Smooth muscle cell (in vitro differentiated cells): Measurements from ENCODE around the gene PRDM15. TPM values are rescaled to one million over a fixed set of nuclear protein-coding genes. Genes with fewer than 3 reads are reported as not detected.

Source experiments
- DNase-seq: peaks from one replicate; lab custom pipeline; 2025; ENCODE audit not compliant: unreplicated experiment; lab: John Stamatoyannopoulos, UW
- H2AFZ ChIP-seq: fragments of 200-600 bp; sonication (generic); 2 replicates; pipeline ENCODE4 v1.6.0; 2016; ENCODE audit warnings: antibody characterized with exemption, low read depth, mild to moderate bottlenecking
- H3F3A ChIP-seq: fragments of 200-600 bp; sonication (generic); 2 replicates; pipeline ENCODE4 v1.6.0; 2017; ENCODE audit warnings: antibody characterized with exemption, low read depth
- H3K27ac ChIP-seq: fragments of 200-600 bp; sonication (generic); 2 replicates; pipeline ENCODE4 v1.5.1; 2016; ENCODE audit warnings: low read depth, mild to moderate bottlenecking
- H3K27me3 ChIP-seq: fragments of 200-600 bp; sonication (generic); 2 replicates; pipeline ENCODE4 v1.6.1; 2016; ENCODE audit warnings: low read depth, mild to moderate bottlenecking
- H3K36me3 ChIP-seq: fragments of 200-600 bp; sonication (generic); 2 replicates; pipeline ENCODE4 v1.5.1; 2016; ENCODE audit warnings: low read depth
- H3K4me1 ChIP-seq: fragments of 200-600 bp; sonication (generic); 2 replicates; pipeline ENCODE4 v1.5.1; 2016; ENCODE audit warnings: low read depth
- H3K4me2 ChIP-seq: fragments of 200-600 bp; sonication (generic); 2 replicates; pipeline ENCODE4 v1.6.0; 2016; ENCODE audit warnings: mild to moderate bottlenecking
- H3K4me3 ChIP-seq: fragments of 200-600 bp; sonication (generic); 2 replicates; pipeline ENCODE4 v1.5.1; 2016; ENCODE audit warnings: mild to moderate bottlenecking
- H3K79me2 ChIP-seq: fragments of 200-600 bp; sonication (generic); 2 replicates; pipeline ENCODE4 v1.6.0; 2016; ENCODE audit warnings: low read depth, mild to moderate bottlenecking
- H3K9ac ChIP-seq: fragments of 200-600 bp; sonication (generic); 2 replicates; pipeline ENCODE4 v1.6.0; 2016; ENCODE audit warnings: low read depth
- H3K9me3 ChIP-seq: fragments of 200-600 bp; sonication (generic); replicated peaks from 2 replicates; pipeline ENCODE4 v1.5.1; 2016; ENCODE audit warnings: low read depth
- H4K20me1 ChIP-seq: fragments of 200-600 bp; sonication (generic); 2 replicates; pipeline ENCODE4 v1.6.0; 2016; ENCODE audit warnings: low read depth
- WGBS: methylation state at CpG from one replicate; pipeline ENCODE4 v1.1.7; 2016; ENCODE audit warnings: low lambda C conversion rate; 5-methylcytosine and 5-hydroxymethylcytosine counted together
- polyA plus RNA-seq: library from polyadenylated mRNA; unstranded; fragments of >200 nt; fragmentation: Nextera tagmentation; extraction: Ambion mirVana; gene quantifications from 2 replicates; pipeline ENCODE4 v1.2.1, GENCODE V29; 2016
- total RNA-seq: library from RNA; depleted of rRNA; stranded (reverse); fragments of >200 nt; gene quantifications from 2 replicates; pipeline ENCODE4 v1.2.3, GENCODE V29; 2014
- TF ChIP-seq, protein P1 (sequence below): fragments of 200-600 bp; sonication (generic); IDR thresholded peaks from 2 replicates; pipeline ENCODE4 v1.5.1; 2017; ENCODE audit warnings: borderline replicate concordance, mild to moderate bottlenecking, antibody characterized with exemption; ENCODE audit not compliant: insufficient read depth, poor library complexity, severe bottlenecking

Gene PRDM15
- total and polyA plus RNA-seq, 2 experiments from 2014 or later: 2.0 to 6.8 TPM

DNA sequence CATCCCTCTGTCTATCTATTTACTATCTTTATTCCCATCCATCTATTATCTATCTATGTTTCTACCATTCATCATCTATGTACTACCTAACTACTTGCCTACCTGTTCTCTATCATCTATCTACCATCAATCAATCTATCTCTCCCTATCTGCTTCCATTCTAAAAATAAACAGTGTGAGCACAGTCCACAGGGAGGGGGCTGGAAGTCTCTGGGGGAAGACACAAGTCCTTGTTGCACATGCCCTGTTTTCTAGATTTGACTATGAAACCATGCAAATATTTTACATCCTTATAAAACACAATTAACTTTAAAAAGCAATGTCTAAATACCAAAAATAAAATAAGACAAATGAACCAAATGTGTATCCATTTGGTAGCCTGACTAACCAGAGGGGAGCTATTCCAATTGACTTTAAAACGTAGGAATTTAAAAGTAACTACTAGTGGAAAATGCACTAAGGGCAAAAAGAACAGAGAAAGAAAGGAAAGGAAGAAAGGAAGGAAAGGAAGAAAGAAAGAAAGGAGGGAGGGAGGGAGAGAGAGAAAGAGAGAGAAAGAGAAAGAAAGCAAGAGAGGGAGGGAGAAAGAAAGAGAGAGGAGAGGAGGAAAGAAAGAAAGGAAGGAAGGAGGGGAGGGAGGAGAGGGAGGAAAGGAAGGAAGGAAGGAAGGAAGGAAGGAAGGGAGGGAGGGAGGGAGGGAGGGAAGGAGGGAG is 98.7 kb downstream of the PRDM15 start:
- TF ChIP-seq, protein P1, sequence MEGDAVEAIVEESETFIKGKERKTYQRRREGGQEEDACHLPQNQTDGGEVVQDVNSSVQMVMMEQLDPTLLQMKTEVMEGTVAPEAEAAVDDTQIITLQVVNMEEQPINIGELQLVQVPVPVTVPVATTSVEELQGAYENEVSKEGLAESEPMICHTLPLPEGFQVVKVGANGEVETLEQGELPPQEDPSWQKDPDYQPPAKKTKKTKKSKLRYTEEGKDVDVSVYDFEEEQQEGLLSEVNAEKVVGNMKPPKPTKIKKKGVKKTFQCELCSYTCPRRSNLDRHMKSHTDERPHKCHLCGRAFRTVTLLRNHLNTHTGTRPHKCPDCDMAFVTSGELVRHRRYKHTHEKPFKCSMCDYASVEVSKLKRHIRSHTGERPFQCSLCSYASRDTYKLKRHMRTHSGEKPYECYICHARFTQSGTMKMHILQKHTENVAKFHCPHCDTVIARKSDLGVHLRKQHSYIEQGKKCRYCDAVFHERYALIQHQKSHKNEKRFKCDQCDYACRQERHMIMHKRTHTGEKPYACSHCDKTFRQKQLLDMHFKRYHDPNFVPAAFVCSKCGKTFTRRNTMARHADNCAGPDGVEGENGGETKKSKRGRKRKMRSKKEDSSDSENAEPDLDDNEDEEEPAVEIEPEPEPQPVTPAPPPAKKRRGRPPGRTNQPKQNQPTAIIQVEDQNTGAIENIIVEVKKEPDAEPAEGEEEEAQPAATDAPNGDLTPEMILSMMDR: no peak
- WGBS: 68% methylated on average over 1 of the region's 1 CpG

DNA sequence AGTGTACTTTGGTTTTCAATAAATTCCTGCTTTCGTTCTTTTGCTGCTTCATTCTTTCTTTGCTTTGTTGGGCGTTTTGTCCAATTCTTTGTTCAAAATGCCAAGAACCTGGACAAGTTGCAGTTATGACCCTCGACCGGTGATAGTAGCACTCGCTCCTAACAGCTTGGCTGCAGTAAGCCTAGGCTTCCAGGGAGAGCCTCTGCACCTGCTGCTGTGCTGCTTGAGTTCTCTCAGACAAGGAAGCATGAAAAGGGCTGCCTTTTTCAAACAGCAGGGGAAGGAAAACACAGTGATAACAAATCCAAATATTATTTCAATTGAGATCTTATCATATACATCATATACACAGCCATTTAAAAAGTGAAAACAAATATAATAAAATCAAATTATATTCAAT is 99.5 kb downstream of the PRDM15 start:
- 81% methylated on average over 5 of the region's 5 CpGs for WGBS

More for the DNA sequence above, 98.7 kb downstream of the PRDM15 start:
- Histone ChIP-seq H3K36me3 (no peaks in the 10 kb centered on the region), H3K4me1 (peaks cover 13% of the 10 kb centered on the region), H3K79me2 (no peaks in the 10 kb centered on the region), H3K27ac (no peak overlapping the region), H3K9me3 (no peaks in the 10 kb centered on the region), H3K27me3 (peaks cover 27% of the 10 kb centered on the region), H3K9ac (no peak overlapping the region), H3F3A (no peaks in the 10 kb centered on the region), H2AFZ (no peak overlapping the region), H3K4me3 (no peak overlapping the region), H3K4me2 (no peak overlapping the region), H4K20me1 (no peaks in the 10 kb centered on the region)
- DNase-seq: no peak

DNA sequence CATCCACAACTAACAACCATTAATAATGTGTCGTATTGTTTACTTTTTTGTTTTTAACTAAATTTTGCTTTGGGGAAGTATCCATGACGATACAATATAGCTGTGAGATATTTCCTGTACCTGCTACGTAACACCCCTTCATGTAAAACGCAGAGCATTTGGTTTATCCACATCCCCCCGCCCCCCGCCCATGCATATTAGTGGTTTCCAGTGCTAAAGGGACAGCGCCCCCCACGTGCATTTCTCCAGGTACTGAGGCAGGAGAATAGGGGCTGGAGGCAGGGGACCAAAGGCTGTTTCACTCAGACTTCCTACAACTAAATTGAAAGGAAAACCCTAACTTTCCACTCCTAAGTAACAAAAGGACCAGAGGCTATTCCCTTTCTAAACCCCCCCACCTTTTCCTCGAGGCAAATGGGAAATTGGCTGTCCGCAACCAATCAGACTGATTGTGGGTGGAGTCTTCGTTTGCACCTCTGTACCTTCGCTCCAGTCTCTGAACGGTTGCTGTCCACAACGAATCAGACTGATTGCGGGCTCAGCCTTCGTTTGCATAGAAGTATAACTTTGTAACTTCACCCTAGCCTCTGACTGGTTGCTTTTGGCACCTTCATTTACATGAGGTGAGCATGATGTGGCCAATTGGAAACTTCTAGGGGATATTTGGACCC is 100.1 kb downstream of the PRDM15 start:
- no peaks in the 10 kb centered on the region for H3K9me3 ChIP-seq
- no peak for DNase-seq
- peaks cover 31% of the 10 kb centered on the region for H3K27me3 ChIP-seq
- H3K4me2 ChIP-seq: no peak overlapping the region
- H3K4me1 ChIP-seq: peaks cover 13% of the 10 kb centered on the region
- H2AFZ ChIP-seq: no peak overlapping the region
- H3F3A ChIP-seq: no peaks in the 10 kb centered on the region
- no peaks in the 10 kb centered on the region for H3K79me2 ChIP-seq
- no peak overlapping the region for H3K9ac ChIP-seq
- H4K20me1 ChIP-seq: no peaks in the 10 kb centered on the region
- TF ChIP-seq, protein P1: no peak
- 24% methylated on average over 16 of the region's 16 CpGs for WGBS
- H3K27ac ChIP-seq: no peak overlapping the region
- H3K36me3 ChIP-seq: no peaks in the 10 kb centered on the region
- H3K4me3 ChIP-seq: no peak overlapping the region

More for the DNA sequence above, 99.5 kb downstream of the PRDM15 start:
- Histone ChIP-seq H3K36me3 (no peaks in the 10 kb centered on the region), H3K9ac (no peak overlapping the region), H3K27ac (no peak overlapping the region), H3F3A (no peaks in the 10 kb centered on the region), H4K20me1 (no peaks in the 10 kb centered on the region), H3K79me2 (no peaks in the 10 kb centered on the region), H2AFZ (no peak overlapping the region), H3K4me3 (no peak overlapping the region), H3K27me3 (peaks cover 27% of the 10 kb centered on the region), H3K4me2 (no peak overlapping the region), H3K9me3 (no peaks in the 10 kb centered on the region), H3K4me1 (peaks cover 13% of the 10 kb centered on the region)
- TF ChIP-seq, protein P1: no peak
- DNase-seq: no peak
